ENCODE data around the gene FLYWCH1. TPM values are rescaled to one million over a fixed set of nuclear protein-coding genes. Genes with fewer than 3 reads are reported as not detected.

The FLYWCH1 gene
- total RNA-seq, 1 experiment from 2014 or later, result 23.3 TPM

DNA sequence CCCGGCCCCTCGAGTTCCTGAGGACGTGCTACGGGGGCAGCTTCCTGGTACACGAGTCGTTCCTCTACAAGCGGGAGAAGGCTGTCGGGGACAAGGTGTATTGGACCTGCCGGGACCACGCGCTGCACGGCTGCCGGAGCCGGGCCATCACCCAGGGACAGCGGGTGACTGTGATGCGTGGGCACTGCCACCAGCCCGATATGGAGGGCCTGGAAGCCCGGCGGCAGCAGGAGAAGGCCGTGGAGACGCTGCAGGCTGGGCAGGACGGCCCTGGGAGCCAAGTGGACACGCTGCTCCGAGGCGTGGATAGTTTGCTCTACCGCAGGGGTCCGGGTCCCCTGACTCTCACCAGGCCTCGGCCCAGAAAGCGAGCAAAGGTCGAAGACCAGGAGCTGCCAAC lies 21.4 kb downstream of the FLYWCH1 start:
- Mint-ChIP-seq H3K27ac (ENCODE audit: unreplicated experiment) (no peak overlapping the region), H3K4me3 (ENCODE audit: unreplicated experiment) (no peak overlapping the region), H3K27me3 (ENCODE audit: insufficient read depth, unreplicated experiment) (no peaks in the 10 kb centered on the region), H3K9me3 (ENCODE audit: unreplicated experiment) (no peaks in the 10 kb centered on the region), H3K36me3 (ENCODE audit: insufficient read depth, unreplicated experiment) (peaks cover 12% of the 10 kb centered on the region), H3K4me1 (ENCODE audit: low read depth, unreplicated experiment) (no peaks in the 10 kb centered on the region)
- no peak overlapping the region for H3K4me3 ChIP-seq (ENCODE audit: low read depth, low read length)
- TF ChIP-seq, protein P1, sequence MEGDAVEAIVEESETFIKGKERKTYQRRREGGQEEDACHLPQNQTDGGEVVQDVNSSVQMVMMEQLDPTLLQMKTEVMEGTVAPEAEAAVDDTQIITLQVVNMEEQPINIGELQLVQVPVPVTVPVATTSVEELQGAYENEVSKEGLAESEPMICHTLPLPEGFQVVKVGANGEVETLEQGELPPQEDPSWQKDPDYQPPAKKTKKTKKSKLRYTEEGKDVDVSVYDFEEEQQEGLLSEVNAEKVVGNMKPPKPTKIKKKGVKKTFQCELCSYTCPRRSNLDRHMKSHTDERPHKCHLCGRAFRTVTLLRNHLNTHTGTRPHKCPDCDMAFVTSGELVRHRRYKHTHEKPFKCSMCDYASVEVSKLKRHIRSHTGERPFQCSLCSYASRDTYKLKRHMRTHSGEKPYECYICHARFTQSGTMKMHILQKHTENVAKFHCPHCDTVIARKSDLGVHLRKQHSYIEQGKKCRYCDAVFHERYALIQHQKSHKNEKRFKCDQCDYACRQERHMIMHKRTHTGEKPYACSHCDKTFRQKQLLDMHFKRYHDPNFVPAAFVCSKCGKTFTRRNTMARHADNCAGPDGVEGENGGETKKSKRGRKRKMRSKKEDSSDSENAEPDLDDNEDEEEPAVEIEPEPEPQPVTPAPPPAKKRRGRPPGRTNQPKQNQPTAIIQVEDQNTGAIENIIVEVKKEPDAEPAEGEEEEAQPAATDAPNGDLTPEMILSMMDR (IDR thresholded peaks at IDR 0.05; ENCODE audit: insufficient read depth in 1 of 2, low read depth in 1 of 2, low read length in 1 of 2, severe bottlenecking in 1 of 2, unreplicated experiment in 1 of 2), result no peak
- H3K9me3 ChIP-seq, result no peaks in the 10 kb centered on the region
- no TSS peak for BruUV-seq (replicated peaks)
- no peaks in the 10 kb centered on the region for H3K4me1 ChIP-seq
- ChIA-PET CTCF (no interaction called here), POLR2A (no interaction called here)
- H3K36me3 ChIP-seq (ENCODE audit: control insufficient read depth, insufficient read depth, low read length), result no peaks in the 10 kb centered on the region; the same call in 1 of the 2 replicates
- H3K27me3 ChIP-seq (replicated peaks; ENCODE audit: control insufficient read depth, insufficient read depth, low read length), result no peaks in the 10 kb centered on the region
- no peak for DNase-seq
- intact Hi-C loops (cut with micrococcal nuclease; ENCODE audit: unreplicated experiment), result no loop called here

DNA sequence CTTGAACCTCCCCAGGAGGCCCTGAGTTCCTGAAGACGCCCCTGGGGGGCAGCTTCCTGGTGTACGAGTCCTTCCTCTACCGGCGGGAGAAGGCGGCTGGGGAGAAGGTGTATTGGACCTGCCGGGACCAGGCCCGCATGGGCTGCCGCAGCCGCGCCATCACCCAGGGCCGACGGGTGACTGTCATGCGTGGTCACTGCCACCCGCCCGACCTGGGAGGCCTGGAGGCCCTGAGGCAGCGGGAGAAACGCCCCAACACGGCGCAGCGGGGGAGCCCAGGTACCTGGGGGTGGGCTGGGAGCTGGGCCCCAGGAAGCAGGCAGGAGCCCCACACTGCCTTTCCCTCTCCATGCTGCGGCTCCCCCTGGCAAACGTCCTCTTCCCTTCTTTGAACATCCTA lies 22.0 kb downstream of the FLYWCH1 start:
- Mint-ChIP-seq H3K4me3 (ENCODE audit: unreplicated experiment) (no peak overlapping the region), H3K27ac (ENCODE audit: unreplicated experiment) (no peak overlapping the region), H3K27me3 (ENCODE audit: insufficient read depth, unreplicated experiment) (no peaks in the 10 kb centered on the region), H3K4me1 (ENCODE audit: low read depth, unreplicated experiment) (no peaks in the 10 kb centered on the region), H3K9me3 (ENCODE audit: unreplicated experiment) (no peaks in the 10 kb centered on the region), H3K36me3 (ENCODE audit: insufficient read depth, unreplicated experiment) (peaks cover 12% of the 10 kb centered on the region)
- Histone ChIP-seq H3K4me3 (ENCODE audit: low read depth, low read length) (no peak overlapping the region), H3K27me3 (replicated peaks; ENCODE audit: control insufficient read depth, insufficient read depth, low read length) (no peaks in the 10 kb centered on the region), H3K36me3 (ENCODE audit: control insufficient read depth, insufficient read depth, low read length) (no peaks in the 10 kb centered on the region; the same call in 1 of the 2 replicates), H3K9me3 (no peaks in the 10 kb centered on the region), H3K4me1 (no peaks in the 10 kb centered on the region)
- ChIA-PET POLR2A (no interaction called here), CTCF (no interaction called here)
- DNase-seq, result no peak
- TF ChIP-seq, protein P1 (IDR thresholded peaks at IDR 0.05; ENCODE audit: insufficient read depth in 1 of 2, low read depth in 1 of 2, low read length in 1 of 2, severe bottlenecking in 1 of 2, unreplicated experiment in 1 of 2), result no peak
- intact Hi-C loops (cut with micrococcal nuclease; ENCODE audit: unreplicated experiment), result no loop called here
- BruUV-seq (replicated peaks), result no TSS peak

DNA sequence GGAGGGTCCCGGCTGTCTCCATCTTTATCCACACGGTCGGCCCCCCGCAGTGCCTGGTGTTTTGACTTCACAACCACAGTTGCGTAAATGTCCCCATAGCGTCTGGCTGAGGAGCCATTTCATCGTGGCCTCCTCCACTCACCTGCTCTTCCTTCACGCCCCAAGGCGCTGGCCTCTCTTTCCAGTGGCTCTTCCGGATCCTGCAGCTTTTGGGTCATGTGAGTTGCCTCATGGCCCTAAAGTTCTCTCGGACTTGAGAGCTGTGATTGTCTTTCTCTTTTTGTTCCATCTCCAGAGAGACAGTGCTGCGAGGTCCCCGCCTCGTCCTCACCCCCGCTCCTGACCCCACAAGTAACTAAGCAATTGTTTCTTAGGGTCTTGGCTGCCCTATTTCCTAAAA lies 22.7 kb downstream of the FLYWCH1 start:
- Histone ChIP-seq H3K4me1 (no peaks in the 10 kb centered on the region), H3K4me3 (ENCODE audit: low read depth, low read length) (no peak overlapping the region), H3K27me3 (replicated peaks; ENCODE audit: control insufficient read depth, insufficient read depth, low read length) (no peaks in the 10 kb centered on the region), H3K9me3 (no peaks in the 10 kb centered on the region), H3K36me3 (ENCODE audit: control insufficient read depth, insufficient read depth, low read length) (no peaks in the 10 kb centered on the region; the same call in 1 of the 2 replicates)
- H3K4me3 Mint-ChIP-seq (ENCODE audit: unreplicated experiment), result no peak overlapping the region
- DNase-seq, result no peak
- intact Hi-C loops (cut with micrococcal nuclease; ENCODE audit: unreplicated experiment), result no loop called here
- CTCF ChIA-PET, result no interaction called here
- TF ChIP-seq, protein P1 (IDR thresholded peaks at IDR 0.05; ENCODE audit: insufficient read depth in 1 of 2, low read depth in 1 of 2, low read length in 1 of 2, severe bottlenecking in 1 of 2, unreplicated experiment in 1 of 2), result no peak
- H3K27me3 Mint-ChIP-seq (ENCODE audit: insufficient read depth, unreplicated experiment), result no peaks in the 10 kb centered on the region
- POLR2A ChIA-PET, result interaction anchor here (0.6 kb wide), 2 partner anchors 11 to 60 kb away, joined by 3 to 12 read pairs; no protein-coding TSS in a partner anchor
- H3K27ac Mint-ChIP-seq (ENCODE audit: unreplicated experiment), result no peak overlapping the region
- peaks cover 12% of the 10 kb centered on the region for H3K36me3 Mint-ChIP-seq (ENCODE audit: insufficient read depth, unreplicated experiment)
- H3K9me3 Mint-ChIP-seq (ENCODE audit: unreplicated experiment), result no peaks in the 10 kb centered on the region
- no peaks in the 10 kb centered on the region for H3K4me1 Mint-ChIP-seq (ENCODE audit: low read depth, unreplicated experiment)
- BruUV-seq (replicated peaks), result no TSS peak

Data from Caco-2 (cell line).